ENCODE data around the gene SLC17A5.
"Not testable (repeated sequence)": the region's sequence is repeated elsewhere in the genome, so short reads cannot be mapped to it uniquely, and the experiment has no call there.

The SLC17A5 gene

DNA sequence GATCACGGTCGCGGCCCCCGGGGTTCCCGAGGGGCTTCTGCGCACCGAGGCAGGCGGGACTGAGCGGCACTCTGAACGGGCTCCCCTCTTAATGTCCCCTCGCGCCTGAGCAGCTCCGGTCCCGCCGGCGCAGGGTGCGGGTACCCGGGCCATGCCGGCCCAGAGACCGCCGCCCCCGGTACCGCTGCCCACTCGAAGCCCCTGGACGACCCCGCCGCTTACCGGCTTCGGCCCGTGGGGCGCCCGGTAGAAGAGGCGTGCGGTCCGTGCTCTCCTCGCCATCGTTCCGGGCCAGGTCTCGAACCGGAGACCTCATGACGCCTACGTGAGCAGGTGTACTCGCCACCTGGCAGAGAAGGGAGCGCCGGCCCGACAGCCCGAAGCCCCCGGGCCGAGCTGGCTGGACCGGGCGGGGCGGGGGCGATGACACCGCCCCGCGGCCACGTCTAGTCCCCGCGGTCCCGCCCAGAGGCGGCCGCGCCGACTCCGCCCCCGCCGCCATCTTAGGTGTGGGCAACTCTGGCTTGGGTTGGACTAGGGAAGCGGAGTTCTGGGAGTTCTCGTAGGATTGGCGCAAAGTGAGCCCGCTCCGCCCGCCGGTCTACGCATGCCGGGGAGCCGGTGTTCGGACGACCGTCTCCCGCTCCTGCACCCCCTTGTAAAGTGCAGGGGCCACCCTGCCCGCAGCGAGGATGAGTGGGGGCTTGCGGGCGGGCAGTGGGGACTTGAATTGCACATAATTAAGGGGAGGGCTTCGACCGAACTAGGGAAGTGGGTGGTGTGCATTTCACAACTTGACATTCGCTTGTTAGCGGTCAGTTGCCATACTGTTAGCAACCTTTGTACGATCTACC, at the start of gene SLC17A5:
SLC17A5 (minus strand) TSS at position 422 of the 854 bp plus-strand sequence; CDS start at position 316, 106 bp downstream.
- DNase-seq, result peak; percentile 83

- DNase-seq, result no peak
Observed at GRCh38 chr6:73703466-73703865, 49.7 kb upstream of the SLC17A5 start.

- DNase-seq, result no peak
Observed at GRCh38 chr6:73702444-73702843, 48.7 kb upstream of the SLC17A5 start.

DNA sequence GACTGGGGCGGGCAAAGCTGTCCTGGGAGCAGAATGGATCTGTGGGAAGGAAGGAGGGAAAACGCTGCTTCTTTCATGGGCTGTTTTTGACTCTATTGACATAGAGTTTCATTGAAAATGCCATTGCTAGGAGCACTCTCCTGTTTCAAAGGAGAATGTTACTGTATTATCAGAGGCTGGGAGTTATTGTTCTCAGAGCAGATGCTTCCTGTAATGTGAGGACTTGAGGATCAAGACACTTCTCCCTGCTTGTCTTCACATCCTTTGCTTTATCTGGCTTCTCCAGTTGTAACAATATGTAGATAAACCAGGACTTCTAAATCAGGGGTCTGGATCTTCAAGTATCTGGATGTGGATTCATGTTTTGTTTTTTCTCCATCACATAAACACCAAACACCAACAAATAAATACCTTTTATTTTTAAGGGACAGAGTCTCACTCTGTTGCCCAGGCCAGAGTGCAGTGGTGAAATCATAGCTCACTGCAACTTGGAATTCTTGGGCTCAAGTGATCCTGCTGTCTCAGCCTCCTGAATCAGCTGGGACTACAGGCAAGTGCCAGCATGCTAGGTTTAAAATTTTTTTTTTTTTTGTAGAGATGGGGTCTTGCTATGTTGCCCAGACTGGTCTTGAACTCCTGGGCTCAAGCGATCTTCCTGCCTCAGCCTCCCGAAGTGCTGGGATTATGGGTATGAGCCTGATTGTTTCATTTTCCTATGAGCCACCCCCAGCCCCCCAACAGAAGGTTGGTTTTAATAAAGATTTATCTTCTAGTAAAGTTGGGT, 46.1 kb upstream of the SLC17A5 start:
- no peak for DNase-seq

DNA sequence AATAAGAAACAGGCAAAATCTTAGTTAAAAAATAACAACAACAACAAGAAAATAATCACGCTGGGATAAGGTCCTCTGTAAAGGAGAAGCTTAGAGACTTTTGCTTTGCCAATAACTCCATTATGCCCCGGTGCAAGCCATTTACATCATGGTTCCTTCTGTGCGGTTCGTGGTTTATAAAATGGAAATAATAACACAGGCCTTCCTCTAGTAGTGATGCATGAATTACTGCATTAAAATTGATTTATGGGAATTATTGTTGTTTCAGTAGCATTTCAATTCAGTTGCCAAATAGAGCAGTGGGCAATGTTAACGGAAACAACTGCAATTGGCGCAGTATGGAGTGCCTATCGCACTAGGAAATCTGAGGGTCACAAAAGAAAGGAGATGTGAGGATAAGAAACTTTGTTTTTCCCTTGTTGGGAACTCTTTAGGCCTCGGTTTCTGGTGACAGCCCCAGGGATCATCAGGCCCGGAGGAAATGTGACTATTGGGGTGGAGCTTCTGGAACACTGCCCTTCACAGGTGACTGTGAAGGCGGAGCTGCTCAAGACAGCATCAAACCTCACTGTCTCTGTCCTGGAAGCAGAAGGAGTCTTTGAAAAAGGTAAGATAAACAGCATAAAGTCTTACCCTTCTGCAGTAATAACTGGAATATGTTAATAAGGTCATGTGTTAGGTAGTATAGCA, 43.3 kb upstream of the SLC17A5 start:
- DNase-seq, result no peak

DNA sequence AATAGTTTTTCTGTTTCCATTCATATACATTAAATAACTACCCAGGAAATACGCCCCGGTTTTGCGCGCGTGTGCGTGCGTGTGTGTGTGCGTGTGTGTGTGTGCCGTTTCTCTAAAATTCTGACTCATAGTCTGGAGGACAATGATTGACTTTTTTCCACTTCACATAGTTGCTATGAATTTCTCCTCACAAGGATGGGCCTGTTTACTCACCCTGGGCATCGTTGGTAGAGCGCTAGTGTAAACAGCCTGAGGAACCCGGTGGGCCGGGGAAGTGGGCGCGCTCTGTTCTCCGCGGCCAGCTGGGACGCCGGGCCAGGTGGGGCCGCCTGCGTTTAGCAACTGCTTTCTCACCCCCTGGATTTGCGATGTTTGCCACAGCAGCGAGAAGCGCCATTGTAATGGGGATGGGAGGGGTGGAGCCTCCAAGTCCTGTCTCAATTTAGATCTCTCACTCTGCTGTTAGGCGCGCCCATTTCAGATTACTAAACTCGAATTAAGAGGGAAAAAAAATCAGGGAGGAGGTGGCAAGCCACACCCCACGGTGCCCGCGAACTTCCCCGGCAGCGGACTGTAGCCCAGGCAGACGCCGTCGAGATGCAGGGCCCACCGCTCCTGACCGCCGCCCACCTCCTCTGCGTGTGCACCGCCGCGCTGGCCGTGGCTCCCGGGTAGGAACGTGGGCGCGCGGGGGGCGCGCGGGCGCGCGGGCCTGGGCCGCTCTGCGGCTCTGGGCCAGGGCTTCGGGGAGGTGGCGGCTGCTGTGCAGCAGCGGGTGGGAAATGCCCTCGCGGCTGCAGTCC, 42.0 kb upstream of the SLC17A5 start, which contains the start of gene CD109:
CD109 (plus strand) TSS at position 585 of the 803 bp plus-strand sequence; CDS start at position 598, 13 bp downstream.
- no peak for DNase-seq

- DNase-seq, result no peak
Observed at GRCh38 chr6:73694711-73695411, 41.1 kb upstream of the SLC17A5 start.

- DNase-seq, result no peak
Observed at GRCh38 chr6:73691512-73691911, 37.7 kb upstream of the SLC17A5 start.

DNA sequence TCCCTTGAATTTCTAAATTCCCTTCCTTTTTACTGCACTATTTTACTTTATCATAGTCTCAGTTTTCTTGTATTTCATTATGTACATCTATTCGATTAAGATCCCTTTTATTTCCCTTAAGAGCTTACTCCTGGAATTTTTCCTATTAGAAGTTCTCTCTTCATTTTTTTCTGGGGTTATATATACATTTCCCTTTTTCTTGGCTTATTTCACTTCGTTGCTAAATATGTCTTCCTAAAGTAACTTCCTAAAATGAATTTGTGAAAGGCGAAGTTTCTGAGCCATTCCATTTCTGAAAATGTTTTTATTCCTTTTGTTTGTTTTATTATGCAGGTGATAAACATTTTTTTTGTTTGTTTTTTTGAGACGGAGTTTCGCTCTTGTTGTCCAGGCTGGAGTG, 36.3 kb upstream of the SLC17A5 start:
- no peak for DNase-seq

GRCh38 chr6:73688351-73688750, 34.6 kb upstream of the SLC17A5 start:
- DNase-seq, result no peak

DNA sequence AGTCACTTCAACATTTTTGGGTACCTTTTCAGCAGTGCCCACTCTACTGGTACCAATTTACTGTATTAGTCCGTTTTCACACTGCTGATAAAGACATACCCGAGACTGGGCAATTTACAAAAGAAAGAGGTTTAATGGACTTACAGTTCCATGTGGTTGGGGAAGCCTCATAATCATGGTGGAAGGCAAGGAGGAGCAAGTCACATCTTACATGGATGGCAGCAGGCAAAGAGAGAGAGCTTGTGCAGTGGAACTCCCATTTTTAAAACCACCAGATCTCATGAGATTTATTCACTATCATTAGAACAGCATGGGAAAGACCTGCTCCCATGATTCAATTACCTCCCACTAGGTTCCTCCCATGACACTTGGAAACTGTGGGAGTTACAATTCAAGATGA, 29.8 kb upstream of the SLC17A5 start:
- DNase-seq, result not testable (repeated sequence)

DNA sequence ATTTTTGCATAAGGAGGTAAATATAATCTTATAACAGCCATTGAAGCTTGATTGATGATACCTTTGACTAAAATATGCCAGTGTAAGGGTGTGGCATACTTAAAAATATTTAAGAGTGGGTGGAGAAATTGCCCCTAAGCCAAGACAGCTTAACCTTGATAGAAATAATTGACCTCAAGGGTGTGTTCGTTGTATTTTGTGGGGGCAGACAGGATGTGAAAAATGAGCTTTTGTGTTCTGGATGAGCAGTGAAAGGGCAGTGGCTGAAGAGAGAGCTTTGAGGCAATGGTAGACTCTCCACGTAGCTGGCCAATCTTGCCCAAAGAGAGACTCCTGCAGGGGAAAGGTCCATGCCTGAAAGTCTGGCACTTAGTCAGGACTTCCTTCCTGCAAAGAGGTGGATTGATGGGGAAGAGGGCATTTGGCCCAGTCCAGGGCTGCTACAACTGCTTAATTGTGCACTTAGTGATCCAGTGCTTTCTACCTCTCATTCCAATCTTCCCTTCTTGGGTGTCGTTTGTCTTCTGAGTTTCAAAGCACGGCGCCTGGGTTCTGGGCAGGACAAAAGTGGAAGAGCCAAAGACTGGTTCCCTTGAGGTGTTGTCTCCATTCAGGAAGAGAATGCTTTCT, 26.6 kb upstream of the SLC17A5 start:
- DNase-seq, result no peak

GRCh38 chr6:73679846-73680245, 26.1 kb upstream of the SLC17A5 start:
- DNase-seq, result not testable (repeated sequence)

GRCh38 chr6:73679009-73679408, 25.2 kb upstream of the SLC17A5 start:
- no peak for DNase-seq

- DNase-seq, result peak; percentile 9
Observed at GRCh38 chr6:73675466-73676098, 21.8 kb upstream of the SLC17A5 start.

DNA sequence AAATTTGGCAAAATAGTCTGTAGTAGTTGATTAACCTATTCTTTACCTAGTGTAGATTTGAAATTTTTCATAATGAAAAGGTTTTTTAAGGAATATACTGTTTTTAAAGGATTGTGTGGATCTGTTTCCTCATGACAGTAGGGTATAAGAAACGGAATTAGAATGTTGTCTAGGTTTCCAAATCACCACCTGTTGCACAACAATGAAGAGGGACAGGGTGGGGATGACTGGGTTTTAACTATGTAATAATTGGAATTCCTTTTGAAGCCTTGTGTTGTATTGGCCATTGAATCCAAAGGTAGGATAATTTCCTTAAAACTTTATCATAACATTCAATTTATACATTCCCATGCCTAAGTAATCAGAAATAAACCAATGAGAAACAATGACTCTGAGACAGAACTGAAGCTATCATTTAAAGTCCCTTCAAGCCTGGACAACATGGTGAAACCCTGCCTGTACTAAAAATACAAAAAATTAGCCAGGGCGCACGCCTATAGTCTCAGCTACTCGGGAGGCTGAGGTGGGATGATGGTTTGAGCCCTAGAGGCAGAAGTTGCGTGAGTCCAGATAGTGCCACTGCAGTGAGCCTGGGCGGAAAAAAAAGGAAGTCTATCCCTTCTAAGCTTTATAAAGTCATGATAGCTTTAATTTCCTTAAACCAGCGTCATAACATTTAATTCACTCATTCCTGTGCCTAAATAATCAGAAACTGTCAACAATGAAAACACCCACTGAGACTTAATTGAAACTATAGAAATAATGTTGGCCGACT, 18.3 kb upstream of the SLC17A5 start:
- no peak for DNase-seq

- DNase-seq, result no peak
Observed at GRCh38 chr6:73669005-73669404, 15.2 kb upstream of the SLC17A5 start.

DNA sequence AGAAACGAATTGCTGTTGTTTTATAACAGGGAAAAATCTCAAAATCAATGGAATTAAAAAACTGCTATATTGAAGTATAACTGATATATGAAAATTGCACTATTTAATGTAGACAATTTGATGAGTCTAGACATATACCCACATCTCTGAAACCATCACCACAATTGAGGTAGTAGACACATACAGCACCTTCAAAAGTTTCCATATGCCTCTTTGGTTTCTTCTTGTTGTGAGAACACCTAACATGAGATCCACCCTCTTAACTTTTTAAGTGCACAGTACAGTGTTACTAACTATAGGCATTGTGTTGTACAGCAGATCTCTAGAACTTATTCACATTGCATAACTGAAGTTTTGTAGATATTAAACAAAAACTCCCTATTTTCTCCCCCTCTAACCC, 14.0 kb upstream of the SLC17A5 start:
- DNase-seq, result no peak

DNA sequence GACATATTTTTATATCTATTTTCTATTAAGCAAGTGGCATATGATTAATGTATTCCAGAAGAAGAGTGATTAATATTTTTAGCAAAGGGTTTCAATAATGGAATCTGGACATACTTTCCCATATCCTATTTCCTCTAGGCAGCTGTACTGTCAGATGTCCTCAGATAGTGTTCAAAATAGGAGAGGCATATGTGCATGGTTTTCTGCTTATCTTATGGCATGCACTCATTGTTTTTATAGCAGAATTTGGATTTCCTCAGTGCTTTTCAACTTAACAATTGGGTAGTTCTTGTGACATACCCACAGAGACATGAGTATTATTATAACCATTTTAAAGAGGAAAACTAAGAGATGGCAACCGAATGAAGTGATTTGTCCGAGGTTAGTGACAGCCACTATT, 12.6 kb upstream of the SLC17A5 start:
- no peak for DNase-seq

All from DMS79 (cell line).